Fibroblast of mammary gland (primary cell): ENCODE data around the gene ERC1.
A peak's percentile ranks its signal among the peaks of the same experiment; 100 is the strongest.

Source experiments
- DNase-seq: peaks from one replicate; pipeline ENCODE4 v3.0.0-alpha.2; 2010; ENCODE audit warnings: low read depth
- H3K4me3 ChIP-seq: 2 replicates; pipeline ENCODE4 v1.5.1; 2011; ENCODE audit warnings: low read depth, mild to moderate bottlenecking, low read length, moderate library complexity; ENCODE audit not compliant: control insufficient read depth
- TF ChIP-seq, protein P1 (sequence below): conservative IDR thresholded peaks from 2 replicates; pipeline ENCODE4 v1.5.1; 2011; ENCODE audit warnings: low read depth, low read length, inconsistent platforms; ENCODE audit not compliant: control insufficient read depth, insufficient read depth

The ERC1 gene

DNA sequence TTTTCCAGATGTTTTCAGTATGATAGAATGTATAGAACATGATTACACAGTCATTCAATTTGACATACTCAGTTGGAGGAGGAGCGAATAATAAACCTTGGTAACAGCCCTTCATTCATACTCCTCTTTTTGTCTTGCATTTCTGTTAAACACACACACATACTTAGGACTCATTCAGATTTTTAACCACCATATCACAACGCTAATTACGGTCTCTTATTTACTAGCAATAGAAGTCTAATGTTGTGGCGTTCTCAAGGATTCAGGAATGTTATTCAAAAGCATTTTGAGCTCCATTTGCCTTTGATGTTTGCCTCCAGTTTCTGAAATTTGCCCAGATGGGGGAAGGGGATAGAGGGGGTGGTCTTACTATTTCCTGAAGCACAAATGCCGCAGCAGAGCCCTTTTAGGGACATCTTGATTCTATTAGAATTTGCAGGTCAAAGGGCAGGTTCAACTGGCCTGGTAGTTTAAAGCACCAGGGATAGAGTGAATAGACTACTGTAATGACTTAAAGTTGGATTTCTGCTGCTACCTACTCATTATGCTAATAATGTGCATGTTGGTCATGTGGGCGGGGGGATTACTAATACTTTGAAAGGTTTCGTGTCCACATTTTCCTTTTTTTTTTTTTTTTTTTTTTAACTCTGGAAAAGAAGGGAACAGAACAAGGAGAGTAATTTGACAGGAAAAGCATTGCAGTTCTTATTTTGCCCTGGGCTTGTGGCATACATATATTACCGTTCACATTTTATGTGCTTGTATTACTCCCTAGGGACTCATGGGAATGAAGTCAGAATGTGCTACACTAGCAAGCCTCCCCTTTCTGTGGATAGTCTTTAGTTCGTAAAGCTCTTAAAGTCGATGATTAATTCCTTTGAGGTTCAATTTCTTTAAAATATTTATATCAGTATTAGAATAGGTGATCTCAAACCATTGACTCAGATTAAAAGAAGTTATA is 376.6 kb downstream of the ERC1 start:
- TF ChIP-seq, protein P1, sequence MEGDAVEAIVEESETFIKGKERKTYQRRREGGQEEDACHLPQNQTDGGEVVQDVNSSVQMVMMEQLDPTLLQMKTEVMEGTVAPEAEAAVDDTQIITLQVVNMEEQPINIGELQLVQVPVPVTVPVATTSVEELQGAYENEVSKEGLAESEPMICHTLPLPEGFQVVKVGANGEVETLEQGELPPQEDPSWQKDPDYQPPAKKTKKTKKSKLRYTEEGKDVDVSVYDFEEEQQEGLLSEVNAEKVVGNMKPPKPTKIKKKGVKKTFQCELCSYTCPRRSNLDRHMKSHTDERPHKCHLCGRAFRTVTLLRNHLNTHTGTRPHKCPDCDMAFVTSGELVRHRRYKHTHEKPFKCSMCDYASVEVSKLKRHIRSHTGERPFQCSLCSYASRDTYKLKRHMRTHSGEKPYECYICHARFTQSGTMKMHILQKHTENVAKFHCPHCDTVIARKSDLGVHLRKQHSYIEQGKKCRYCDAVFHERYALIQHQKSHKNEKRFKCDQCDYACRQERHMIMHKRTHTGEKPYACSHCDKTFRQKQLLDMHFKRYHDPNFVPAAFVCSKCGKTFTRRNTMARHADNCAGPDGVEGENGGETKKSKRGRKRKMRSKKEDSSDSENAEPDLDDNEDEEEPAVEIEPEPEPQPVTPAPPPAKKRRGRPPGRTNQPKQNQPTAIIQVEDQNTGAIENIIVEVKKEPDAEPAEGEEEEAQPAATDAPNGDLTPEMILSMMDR, result no peak
- no peak overlapping the region for H3K4me3 ChIP-seq
- DNase-seq, result peak; percentile 70

DNA sequence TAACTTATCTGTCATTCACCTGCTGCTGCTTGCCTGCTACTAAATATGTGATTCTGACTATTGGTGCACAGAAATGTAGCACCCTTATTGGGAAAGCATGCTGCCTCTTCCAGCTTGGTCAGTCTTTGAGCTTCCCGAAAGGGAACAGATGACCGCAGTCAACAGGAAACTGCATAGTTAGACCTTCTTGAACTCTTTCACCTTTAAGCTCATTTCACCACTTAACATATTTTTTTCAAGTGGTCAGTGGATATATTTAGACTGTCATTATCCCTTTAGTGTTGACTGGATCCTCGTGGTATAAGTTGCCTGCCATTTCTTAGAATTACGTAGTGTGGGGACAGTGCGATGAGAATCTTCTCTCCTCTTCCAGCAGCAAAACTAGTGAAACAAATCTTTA is 378.4 kb downstream of the ERC1 start:
- TF ChIP-seq, protein P1, result no peak
- DNase-seq, result no peak
- H3K4me3 ChIP-seq, result no peak overlapping the region

DNA sequence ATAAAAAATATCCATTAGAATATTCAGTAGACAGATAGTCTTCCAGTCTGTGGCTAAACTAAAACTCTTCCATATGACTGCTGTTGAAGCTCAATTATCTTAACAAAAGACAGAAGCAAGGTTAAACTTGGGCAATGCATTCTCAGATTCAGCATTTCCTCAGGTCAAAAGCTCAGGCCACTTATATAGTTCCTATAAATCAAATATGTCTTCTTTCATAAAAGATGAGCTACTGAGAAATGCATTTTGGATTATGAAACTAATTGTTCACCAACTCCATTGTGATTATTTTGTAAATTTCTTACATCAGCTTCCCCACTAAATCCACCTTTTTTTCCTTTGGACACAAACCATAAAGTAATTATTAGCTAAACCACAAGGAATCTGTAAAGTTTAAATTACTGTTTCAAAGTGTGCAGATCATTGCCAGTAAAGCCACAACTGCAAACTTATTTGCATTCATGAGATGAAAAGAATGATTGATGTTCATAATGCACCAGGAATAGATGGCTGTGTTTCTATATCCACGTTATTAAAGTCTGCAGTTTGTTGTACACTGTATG is 379.0 kb downstream of the ERC1 start:
- H3K4me3 ChIP-seq, result no peak overlapping the region
- TF ChIP-seq, protein P1, result no peak
- no peak for DNase-seq

DNA sequence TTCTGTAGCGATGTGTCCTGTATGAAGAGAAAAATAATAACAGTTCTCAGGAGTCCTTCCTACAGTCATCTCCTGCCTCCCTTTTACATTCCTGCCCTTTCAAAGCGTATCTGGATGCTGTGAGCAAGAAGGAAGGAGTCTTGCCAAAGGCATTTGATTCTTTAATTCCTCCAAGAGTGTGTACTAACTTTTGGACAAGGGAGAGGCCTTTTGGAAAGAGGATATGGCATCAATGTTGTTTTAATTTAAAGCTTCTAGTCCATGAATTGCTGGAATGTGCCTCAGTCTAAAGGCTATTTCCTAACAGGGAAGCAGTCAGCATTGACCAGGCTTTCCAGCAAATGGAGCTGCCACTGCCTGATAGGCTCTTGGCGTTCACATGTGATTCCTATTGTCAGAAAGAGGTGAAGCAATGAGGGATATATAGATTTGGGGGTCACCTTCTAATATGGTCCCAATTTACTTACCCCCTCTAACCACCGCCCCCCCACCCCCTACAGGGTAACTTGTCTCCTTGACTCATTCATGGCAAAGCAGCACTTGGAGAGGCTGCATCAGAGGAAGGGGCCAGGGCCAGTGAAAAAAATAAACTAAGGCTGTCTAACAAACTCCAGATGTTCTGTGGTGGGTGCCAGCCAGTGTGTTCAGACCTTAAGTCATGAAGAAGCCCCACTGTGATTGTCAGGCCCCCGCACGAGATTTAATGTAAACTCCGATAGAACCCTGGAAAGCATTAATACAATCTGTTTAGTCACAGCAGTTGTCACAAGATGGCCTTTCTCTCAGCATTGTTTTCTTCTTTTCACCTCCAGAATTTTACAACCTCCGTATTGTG is 383.1 kb downstream of the ERC1 start:
- no peak overlapping the region for H3K4me3 ChIP-seq
- peak; percentile 89 for DNase-seq
- TF ChIP-seq, protein P1, result no peak

DNA sequence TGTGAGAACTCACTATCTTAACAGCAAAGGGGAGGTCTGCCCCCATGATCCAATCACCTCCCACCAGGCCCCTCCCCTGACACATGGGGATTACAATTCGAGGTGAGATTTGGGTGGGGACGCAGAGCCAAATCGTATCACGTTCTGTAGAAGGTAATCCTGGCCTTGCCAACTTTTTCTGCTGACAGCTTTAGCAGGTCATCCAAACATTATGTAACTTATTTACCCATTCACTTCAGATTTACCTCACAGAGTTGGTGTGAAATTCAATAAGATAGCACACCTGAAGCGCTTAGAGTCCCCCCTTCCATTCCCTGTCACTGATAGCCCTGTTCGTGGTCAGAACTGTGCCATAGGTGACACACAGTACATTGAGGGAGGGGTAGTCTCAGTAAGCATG is 384.3 kb downstream of the ERC1 start:
- no peak overlapping the region for H3K4me3 ChIP-seq
- no peak for DNase-seq
- TF ChIP-seq, protein P1, result no peak

DNA sequence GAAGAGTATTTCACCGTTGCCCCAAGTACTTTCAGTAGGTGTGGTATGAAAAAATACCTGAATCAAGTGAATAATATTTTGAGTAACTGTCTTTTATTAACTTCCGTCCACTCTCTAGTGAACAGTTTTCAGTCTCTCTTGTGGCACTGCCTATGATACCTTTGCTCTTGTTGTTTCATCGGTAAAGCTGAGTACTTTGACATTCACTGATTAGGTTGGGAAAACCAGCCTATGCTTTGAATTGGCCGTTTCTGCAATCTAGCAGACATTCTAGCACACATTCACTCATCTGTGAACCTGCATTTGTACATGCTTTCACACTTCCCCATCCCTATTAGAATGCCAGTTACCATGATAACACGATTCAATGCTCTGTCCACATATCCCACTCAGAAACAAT is 386.1 kb downstream of the ERC1 start:
- DNase-seq, result no peak
- TF ChIP-seq, protein P1, result no peak
- H3K4me3 ChIP-seq, result no peak overlapping the region
